Kidney epithelial cell (primary cell): ENCODE results near the gene TBC1D25. TPM values are rescaled to one million over a fixed set of nuclear protein-coding genes. Genes with fewer than 3 reads are reported as not detected.
"Not testable (repeated sequence)": the region's sequence is repeated elsewhere in the genome, so short reads cannot be mapped to it uniquely, and the experiment has no call there.

ENCODE experiments used
- DNase-seq: peaks from one replicate; pipeline ENCODE4 v3.0.0-alpha.2; 2010; ENCODE audit warnings: low read depth
- H3K27me3 ChIP-seq: 2 replicates; pipeline ENCODE4 v1.6.0; 2011; ENCODE audit warnings: low read length; ENCODE audit not compliant: control insufficient read depth, insufficient read depth
- H3K36me3 ChIP-seq: 2 replicates; pipeline ENCODE4 v1.5.1; 2011; ENCODE audit warnings: low read length; ENCODE audit not compliant: control insufficient read depth, insufficient read depth
- H3K4me3 ChIP-seq: 2 replicates; pipeline ENCODE4 v1.5.1; 2011; ENCODE audit warnings: low read depth, mild to moderate bottlenecking, control low read depth, low read length
- total RNA-seq: library from RNA; depleted of rRNA; stranded (reverse); fragments of >200 nt; gene quantifications from 2 replicates; pipeline ENCODE4 v1.2.3, GENCODE V29; 2015
- TF ChIP-seq, protein P1 (sequence below): IDR thresholded peaks from 2 replicates; pipeline ENCODE4 v1.5.1; 2011; ENCODE audit warnings: mild to moderate bottlenecking, moderate library complexity, low read length, control low read depth, inconsistent platforms; ENCODE audit not compliant: insufficient read depth, poor library complexity, severe bottlenecking

TBC1D25 gene
- total RNA-seq, 1 donor from 2014 or later, result 6.6 TPM

DNA sequence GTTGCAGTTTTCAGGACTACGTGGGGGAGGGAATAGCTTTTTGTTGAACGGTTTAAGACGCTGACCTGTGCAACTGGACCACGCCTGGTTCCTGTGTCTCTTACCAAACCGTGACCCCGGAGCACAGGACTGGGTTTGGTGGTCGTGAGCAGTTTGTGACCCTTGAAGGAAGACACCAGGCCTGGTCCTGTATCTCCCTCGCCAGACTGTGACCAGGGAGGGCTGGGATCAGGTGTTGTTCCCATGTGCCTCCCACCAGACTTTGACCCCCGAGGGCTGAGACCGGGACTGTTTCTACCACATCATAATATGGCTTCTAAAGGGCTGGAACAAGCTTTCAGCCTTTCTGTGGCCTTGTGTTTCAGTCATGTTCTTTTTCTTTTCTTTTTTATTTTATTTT lies 17.2 kb upstream of the TBC1D25 start:
- TF ChIP-seq, protein P1, sequence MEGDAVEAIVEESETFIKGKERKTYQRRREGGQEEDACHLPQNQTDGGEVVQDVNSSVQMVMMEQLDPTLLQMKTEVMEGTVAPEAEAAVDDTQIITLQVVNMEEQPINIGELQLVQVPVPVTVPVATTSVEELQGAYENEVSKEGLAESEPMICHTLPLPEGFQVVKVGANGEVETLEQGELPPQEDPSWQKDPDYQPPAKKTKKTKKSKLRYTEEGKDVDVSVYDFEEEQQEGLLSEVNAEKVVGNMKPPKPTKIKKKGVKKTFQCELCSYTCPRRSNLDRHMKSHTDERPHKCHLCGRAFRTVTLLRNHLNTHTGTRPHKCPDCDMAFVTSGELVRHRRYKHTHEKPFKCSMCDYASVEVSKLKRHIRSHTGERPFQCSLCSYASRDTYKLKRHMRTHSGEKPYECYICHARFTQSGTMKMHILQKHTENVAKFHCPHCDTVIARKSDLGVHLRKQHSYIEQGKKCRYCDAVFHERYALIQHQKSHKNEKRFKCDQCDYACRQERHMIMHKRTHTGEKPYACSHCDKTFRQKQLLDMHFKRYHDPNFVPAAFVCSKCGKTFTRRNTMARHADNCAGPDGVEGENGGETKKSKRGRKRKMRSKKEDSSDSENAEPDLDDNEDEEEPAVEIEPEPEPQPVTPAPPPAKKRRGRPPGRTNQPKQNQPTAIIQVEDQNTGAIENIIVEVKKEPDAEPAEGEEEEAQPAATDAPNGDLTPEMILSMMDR, result no peak
- Histone ChIP-seq H3K27me3 (no peaks in the 10 kb centered on the region), H3K36me3 (no peaks in the 10 kb centered on the region), H3K4me3 (peak overlapping the region; percentile 64)
- no peak for DNase-seq

DNA sequence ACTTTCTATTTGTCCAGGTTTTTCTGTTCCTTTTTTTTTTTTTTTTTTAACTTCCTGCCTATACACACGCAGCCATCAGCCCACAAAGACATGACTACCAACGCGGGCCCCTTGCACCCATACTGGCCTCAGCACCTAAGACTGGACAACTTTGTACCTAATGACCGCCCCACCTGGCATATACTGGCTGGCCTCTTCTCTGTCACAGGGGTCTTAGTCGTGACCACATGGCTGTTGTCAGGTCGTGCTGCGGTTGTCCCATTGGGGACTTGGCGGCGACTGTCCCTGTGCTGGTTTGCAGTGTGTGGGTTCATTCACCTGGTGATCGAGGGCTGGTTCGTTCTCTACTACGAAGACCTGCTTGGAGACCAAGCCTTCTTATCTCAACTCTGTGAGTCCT lies 15.8 kb upstream of the TBC1D25 start:
- H3K36me3 ChIP-seq, result no peaks in the 10 kb centered on the region
- TF ChIP-seq, protein P1, result no peak
- H3K27me3 ChIP-seq, result no peaks in the 10 kb centered on the region
- no peak for DNase-seq
- no peak overlapping the region for H3K4me3 ChIP-seq

DNA sequence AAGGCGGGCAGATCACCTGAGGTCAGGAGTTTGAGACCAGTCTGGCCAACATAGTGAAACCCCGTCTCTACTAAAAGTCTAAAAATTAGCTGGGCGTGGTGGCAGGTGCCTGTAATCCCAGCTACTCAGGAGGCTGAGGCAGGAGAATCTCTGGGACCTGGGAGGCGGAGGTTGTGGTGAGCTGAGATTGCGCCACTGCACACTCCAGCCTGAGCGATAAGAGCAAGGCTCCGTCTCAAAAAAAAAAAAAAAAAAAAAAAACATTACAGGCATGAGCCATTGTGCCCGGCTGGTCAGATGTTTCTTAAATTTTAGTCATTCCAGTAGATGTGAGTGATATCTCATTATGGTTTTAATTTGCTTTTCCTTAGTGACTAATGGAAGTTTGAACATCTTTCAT lies 13.7 kb upstream of the TBC1D25 start:
- DNase-seq, H3K36me3 ChIP-seq: not testable (repeated sequence)

DNA sequence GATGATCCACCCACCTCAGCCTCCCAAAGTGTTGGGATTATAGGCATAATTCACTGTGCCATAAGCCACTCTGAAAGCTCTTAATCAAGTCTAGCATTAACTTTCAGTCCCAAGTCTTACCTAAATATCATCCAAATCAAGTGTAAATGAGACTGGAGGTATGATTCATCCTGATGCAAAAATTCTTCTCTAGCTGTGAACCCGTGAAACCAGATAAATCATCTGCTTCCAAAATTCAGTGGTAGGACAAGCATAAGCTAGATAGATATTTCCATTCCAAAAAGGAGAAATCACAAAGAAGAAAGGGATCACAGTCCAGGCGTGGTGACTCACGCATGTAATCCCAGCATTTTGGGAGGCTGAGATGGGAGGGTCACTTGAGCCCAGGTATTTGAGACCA lies 8.8 kb upstream of the TBC1D25 start:
- Histone ChIP-seq H3K4me3 (no peak overlapping the region), H3K27me3 (no peaks in the 10 kb centered on the region), H3K36me3 (no peaks in the 10 kb centered on the region)
- DNase-seq, result no peak
- TF ChIP-seq, protein P1, result no peak

More for the DNA sequence above, 13.7 kb upstream of the TBC1D25 start:
- H3K27me3 ChIP-seq, H3K4me3 ChIP-seq: not testable (repeated sequence)

DNA sequence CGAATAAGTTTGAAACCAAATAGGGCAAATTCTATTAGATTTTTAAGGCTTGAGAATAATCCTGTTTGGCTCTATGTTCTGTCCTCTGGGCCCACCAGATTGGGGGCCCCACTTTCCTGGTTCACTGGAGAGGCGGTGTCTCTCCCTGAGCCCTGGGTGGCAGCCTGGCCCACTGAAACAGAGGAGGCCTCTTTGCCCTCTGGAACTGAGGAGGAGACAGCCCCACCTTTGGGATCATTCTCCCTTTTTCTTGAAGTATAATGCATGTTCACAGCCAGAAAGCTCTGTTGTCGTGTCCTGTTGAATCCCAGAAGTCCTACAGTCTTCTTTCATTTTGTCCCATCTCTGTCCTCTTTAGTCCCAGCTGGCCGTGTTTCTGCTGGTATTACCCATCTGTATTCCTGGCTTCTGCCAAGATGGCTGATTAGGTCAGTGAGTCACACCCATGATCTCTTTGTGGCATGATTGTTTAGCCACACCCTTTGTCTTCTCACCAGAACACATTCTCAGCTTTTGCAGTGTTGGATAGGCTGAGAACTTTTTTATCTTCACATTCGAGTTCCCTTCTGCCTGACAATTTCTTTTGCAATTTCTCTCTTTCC lies 8.1 kb upstream of the TBC1D25 start:
- no peaks in the 10 kb centered on the region for H3K36me3 ChIP-seq
- TF ChIP-seq, protein P1, result no peak
- H3K27me3 ChIP-seq, result no peaks in the 10 kb centered on the region
- H3K4me3 ChIP-seq, result no peak overlapping the region
- DNase-seq, result peak; percentile 41

DNA sequence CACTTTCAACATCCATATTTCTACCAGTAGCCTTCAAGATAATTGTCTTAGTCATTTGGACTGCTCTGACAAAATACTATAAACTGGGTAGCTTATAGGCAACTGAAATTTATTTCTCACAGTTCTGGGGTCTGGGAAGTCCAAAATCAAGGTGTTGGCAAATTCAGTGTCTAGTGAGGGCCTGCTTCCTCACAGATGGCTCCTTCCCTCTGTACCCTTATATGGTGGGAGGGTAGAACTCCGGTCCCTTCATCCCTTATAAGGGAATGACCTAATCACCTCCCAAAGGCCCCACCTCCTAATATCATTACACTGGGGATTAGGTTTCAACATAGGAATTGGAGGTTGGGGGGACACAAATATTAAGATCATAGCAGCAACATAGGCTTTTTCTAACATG lies 7.4 kb upstream of the TBC1D25 start:
- Histone ChIP-seq H3K27me3 (no peaks in the 10 kb centered on the region), H3K36me3 (no peaks in the 10 kb centered on the region), H3K4me3 (no peak overlapping the region)
- TF ChIP-seq, protein P1, result no peak
- no peak for DNase-seq
